Measurements from ENCODE around the gene LPAR5. TPM values are rescaled to one million over a fixed set of nuclear protein-coding genes. Genes with fewer than 3 reads are reported as not detected.

Gene LPAR5
- total and polyA plus RNA-seq, 8 donors, result 1.1 to 2.0 (median 1.5) TPM

GRCh38 chr12:6631549-6631961 lies 4.2 kb downstream of the LPAR5 start:
- H3K4me3 ChIP-seq, result no peak overlapping the region
- intact Hi-C loops (cut with DNase I), result no loop called here
- TF ChIP-seq CTCF (IDR thresholded peaks at IDR 0.05), result no peak
- DNase-seq (no peak), ATAC-seq (no peak)
- no peak overlapping the region for H3K27ac ChIP-seq
- no peaks in the 10 kb centered on the region for H3K9me3 ChIP-seq
- peaks cover 0 to 15% of the 10 kb centered on the region in 2 donors for H3K4me1 ChIP-seq
- H3K27me3 ChIP-seq, result no peaks in the 10 kb centered on the region
- H3K36me3 ChIP-seq, result no peaks in the 10 kb centered on the region

GRCh38 chr12:6630736-6631135 lies 5.0 kb downstream of the LPAR5 start:
- TF ChIP-seq CTCF (IDR thresholded peaks at IDR 0.05), result no peak
- Histone ChIP-seq H3K4me1 (peaks cover 0 to 15% of the 10 kb centered on the region in 2 donors), H3K36me3 (no peaks in the 10 kb centered on the region), H3K9me3 (no peaks in the 10 kb centered on the region), H3K27ac (no peak overlapping the region), H3K4me3 (no peak overlapping the region), H3K27me3 (no peaks in the 10 kb centered on the region)
- intact Hi-C loops (cut with DNase I), result no loop called here
- ATAC-seq (no peak), DNase-seq (no peak)

GRCh38 chr12:6627616-6628015 lies 8.1 kb downstream of the LPAR5 start:
- TF ChIP-seq CTCF (IDR thresholded peaks at IDR 0.05), result no peak
- Histone ChIP-seq H3K27ac (no peak overlapping the region), H3K9me3 (no peaks in the 10 kb centered on the region), H3K27me3 (no peaks in the 10 kb centered on the region), H3K4me3 (peak overlapping the region in 1 of 2 donors; percentile 8), H3K4me1 (peaks cover 0 to 14% of the 10 kb centered on the region in 2 donors), H3K36me3 (no peaks in the 10 kb centered on the region)
- ATAC-seq (peak; percentile 88), DNase-seq (no peak)
- intact Hi-C loops (cut with DNase I), result no loop called here

- H3K9me3 ChIP-seq, result no peaks in the 10 kb centered on the region
- intact Hi-C loops (cut with DNase I), result no loop called here
- no peak overlapping the region for H3K27ac ChIP-seq
- ATAC-seq, result no peak
- no peak for TF ChIP-seq CTCF (IDR thresholded peaks at IDR 0.05)
- H3K27me3 ChIP-seq, result no peaks in the 10 kb centered on the region
- no peaks in the 10 kb centered on the region for H3K36me3 ChIP-seq
- no peak overlapping the region for H3K4me3 ChIP-seq
- peaks cover 0 to 6% of the 10 kb centered on the region in 2 donors for H3K4me1 ChIP-seq
- DNase-seq, result no peak
Observed at GRCh38 chr12:6626654-6627283, 9.0 kb downstream of the LPAR5 start.

- H3K4me1 ChIP-seq, result peaks cover 0 to 17% of the 10 kb centered on the region in 2 donors
- DNase-seq (no peak), ATAC-seq (no peak)
- no peak for TF ChIP-seq CTCF (IDR thresholded peaks at IDR 0.05)
- intact Hi-C loops (cut with DNase I), result no loop called here
- no peak overlapping the region for H3K27ac ChIP-seq
- peak overlapping the region in 1 of 2 donors; percentile 36 for H3K4me3 ChIP-seq
- no peaks in the 10 kb centered on the region for H3K36me3 ChIP-seq
- peaks cover 0 to 15% of the 10 kb centered on the region in 2 donors for H3K27me3 ChIP-seq
- H3K9me3 ChIP-seq, result no peaks in the 10 kb centered on the region
Observed at GRCh38 chr12:6620885-6621274, 14.9 kb downstream of the LPAR5 start.

Measured in left lung (tissue), 10 donors.